DMS53 treated with DMSO at 0.1 percent for 48 hours (cell line): Measurements from ENCODE around the gene WDR72.
"Not testable (repeated sequence)": the region's sequence is repeated elsewhere in the genome, so short reads cannot be mapped to it uniquely, and the experiment has no call there.

Experiments
- DNase-seq: peaks from one replicate; lab custom pipeline; 2025; ENCODE audit not compliant: unreplicated experiment; lab: John Stamatoyannopoulos, UW

The WDR72 gene

DNA sequence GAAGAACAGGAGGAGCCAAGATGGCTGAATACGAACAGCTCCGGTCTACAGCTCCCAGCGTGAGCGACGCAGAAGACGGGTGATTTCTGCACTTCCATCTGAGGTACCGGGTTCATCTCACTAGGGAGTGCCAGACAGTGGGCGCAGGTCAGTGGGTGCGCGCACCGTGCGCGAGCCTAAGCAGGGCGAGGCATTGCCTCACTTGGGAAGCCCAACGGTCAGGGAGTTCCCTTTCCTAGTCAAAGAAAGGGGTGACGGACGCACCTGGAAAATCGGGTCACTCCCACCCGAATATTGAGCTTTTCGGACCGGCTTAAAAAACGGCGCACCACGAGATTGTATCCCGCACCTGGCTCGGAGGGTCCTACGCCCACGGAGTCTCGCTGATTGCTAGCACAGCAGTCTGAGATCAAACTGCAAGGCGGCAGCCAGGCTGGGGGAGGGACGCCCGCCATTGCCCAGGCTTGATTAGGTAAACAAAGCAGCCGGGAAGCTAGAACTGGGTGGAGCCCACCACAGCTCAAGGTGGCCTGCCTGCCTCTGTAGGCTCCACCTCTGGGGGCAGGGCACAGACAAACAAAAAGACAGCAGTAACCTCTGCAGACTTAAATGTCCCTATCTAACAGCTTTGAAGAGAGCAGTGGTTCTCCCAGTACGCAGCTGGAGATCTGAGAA lies 218.7 kb downstream of the WDR72 start:
- DNase-seq = not testable (repeated sequence)

DNA sequence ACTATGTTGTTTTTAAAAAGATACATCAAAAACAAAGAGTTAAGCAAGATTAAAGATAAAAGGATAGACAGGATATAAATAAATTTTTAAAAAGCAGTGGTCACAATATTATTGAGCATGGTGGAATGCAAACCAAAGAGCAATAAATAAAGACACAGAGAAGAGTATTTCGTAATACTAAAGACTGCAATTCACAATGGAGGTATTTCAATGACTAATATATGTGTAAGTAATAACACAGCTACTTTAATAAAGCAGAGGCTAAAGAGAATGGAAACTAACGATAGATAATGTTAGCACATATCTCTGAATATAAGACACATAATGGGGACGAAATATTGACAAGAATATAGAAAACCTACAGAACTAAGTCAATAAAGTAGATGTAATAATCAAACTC lies 219.6 kb downstream of the WDR72 start:
- no peak for DNase-seq

DNA sequence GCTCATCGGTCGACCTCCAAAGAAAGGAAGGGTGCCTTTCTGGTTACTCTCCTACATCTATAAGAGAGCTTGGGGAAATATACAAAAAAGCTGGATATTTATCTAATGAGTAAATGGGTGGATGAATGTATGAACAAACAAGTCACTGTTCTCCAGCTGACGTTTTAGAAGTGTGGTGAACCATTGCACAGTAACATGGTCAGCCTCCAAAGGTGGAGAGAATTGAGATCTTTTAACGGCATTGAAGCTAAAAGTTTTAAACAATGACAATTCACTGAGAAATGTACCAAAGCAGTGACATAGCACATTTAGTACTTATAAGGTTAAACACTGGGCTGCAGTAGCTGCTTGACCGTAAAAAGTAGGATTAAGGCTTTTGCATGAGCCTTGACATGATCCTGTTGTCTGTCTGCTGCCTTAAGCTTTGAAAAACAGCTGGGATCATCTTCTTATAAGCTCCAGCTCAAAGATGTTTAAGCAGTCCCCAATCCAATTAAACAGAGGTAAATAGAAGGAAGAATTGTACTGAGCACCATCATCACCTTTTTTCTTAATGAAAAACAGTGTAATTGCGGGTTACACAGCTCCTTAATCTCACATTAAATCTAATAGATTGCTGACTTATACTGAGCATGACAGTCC lies 222.9 kb downstream of the WDR72 start:
- no peak for DNase-seq

DNA sequence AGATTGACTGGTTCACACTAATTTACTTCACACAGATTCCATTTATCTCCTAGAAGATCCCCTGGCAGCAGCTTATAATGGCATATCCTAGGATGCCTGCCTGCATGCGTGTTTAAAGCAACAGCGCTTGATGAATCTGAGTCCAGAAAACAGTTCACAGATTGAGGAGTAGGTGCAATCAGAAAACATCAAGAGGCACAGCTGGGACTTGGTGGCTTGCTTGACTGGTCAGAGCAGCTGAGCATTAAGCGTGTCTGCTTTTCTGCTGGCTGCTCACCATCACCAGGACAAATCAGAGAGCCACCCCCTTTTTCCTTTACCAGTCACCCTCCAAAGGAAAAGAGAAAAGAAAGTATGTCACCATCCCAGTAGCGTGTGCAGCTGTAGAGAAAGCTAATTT lies 223.6 kb downstream of the WDR72 start:
- DNase-seq = no peak

DNA sequence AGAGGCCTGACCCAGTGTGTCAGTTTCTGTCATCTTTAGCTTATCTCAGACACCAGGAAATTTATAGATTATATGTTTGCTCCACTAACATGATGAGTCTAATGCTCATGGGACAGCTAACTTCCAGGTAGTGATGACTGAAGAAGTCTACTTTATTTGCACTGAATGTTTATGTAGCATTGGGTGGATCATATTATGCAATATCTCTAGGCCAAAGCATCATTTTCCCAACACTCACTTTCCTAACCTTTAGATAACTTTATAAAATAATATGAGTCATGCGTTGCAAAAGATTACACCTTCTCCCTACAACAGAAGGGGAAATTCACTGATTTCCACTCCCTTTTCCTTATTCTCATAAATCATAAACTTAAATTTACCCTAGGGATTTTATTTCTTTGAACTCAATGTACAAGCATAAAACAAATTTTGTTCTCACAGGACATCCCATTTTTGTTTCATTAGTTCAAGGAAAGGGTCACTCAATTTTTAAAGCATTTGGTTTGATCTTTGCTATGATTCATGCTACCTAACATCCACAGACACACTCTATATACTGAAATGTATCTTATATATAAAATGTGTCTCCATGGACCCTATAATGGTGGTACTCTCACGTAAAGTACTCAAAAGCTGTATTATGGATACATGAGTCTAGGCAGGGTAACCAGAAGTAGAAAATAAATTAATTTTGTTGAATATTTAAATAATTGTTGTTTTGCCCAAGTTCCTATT lies 225.2 kb downstream of the WDR72 start:
- DNase-seq = no peak

DNA sequence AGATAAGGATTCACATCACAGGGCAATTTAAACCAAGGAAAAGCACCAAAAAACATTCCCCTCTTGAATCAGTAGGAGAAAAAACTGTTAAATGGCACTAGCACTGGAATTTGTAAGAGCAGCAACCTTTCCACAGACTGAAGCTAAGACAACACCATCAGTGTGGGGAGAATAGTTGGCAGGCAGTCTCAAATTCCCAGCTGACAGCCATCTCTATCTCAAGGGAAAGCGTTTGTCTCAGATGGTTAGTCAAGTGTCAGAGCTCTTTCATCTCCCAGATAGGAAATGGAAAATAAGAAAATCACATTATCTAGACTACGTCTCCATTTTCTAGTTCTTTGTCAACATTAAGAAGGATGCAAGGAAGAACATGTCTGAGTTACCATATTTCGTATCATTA lies 228.7 kb downstream of the WDR72 start:
- no peak for DNase-seq

DNA sequence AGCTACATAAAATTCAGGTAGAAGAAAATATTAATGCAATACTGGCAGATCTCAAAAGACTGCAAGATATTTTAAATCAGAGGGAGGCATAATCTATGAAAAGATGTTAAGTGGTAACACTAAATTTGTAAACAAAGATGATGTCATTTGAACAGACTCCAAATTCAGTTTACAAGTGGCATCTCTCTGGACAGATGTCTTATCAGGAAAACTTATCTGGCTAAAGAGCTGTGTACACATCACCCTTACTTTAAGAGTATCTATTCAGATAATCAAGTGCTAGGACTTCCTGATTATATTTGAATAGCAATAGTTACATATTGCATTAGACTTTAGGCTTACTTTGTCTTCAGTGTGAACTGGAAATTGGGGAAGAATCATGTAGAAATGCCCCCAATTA lies 231.5 kb downstream of the WDR72 start:
- DNase-seq = peak; percentile 61

DNA sequence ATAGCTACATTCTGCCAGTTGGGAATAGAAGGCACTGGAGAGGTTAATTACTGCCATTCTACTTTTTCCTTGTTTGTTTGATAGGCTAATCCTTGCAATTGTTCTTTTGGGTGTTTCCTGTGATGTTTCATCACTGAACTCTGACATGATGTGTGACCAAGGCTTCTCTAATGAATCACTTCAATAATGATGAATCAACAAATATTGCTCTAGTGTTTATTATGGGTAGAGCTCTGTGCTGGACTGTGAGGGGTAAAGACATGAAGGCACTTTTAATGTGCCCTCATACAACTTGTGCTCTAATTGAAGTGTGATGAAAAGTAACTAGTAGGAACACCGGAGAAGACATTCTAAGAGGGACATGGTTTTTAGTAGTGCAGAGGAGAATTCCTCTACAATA lies 233.6 kb downstream of the WDR72 start:
- DNase-seq = peak; percentile 26

DNA sequence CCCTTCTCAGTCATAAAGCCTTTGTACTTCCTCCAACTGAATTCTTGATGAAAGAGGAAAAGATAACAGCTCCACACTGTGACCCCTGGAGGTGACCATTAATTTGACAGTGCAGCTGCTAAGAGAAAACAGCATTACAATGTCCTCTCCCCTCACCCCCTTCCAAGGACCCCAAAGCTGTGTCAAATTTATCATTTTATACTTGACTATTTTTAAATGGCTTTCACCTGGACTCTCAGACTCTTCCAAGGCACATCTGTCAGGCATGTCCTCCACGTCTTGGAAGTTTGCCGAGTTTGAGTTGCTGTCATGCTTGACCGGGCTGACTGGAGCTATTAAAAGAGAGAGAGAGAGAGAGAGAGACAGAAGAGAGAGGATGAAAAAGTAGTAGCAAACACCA lies 236.5 kb downstream of the WDR72 start:
- DNase-seq = peak; percentile 47

DNA sequence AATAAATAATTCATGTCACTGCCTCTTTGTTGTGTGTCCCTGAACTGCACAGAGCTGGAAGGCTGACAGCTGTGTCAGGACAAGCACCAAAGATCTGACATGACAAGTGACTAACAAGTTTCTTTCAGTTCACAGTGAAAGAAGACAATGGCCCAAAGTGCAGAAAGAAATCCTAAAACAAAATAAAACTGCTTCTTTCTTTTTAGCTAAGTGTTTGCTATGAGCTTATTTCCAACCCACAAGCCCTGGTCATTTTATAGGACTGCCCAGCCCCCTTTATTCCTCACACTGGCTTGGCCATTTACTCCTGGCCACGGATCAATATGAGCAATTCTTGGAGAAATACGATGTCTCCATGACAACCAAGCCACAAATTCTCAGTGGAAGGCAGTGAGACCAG lies 238.5 kb downstream of the WDR72 start:
- no peak for DNase-seq

DNA sequence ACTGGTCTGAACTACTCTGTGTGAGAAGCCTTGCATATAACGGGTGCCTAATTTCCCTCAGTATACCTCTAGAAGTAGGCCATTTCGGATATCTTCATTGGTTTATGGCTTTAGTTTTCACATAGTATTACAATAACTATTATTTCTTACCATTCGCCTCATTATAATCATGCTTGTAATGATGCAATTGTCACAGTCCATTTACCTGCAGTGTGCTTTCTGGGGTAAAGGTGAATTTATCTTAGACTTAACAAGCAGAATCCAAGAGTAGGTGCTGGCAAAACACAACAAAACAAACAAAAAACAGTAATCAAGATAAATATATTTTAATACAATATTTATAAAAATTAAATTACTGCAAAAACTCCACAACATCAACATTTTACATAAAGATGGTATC lies 246.0 kb downstream of the WDR72 start:
- no peak for DNase-seq

DNA sequence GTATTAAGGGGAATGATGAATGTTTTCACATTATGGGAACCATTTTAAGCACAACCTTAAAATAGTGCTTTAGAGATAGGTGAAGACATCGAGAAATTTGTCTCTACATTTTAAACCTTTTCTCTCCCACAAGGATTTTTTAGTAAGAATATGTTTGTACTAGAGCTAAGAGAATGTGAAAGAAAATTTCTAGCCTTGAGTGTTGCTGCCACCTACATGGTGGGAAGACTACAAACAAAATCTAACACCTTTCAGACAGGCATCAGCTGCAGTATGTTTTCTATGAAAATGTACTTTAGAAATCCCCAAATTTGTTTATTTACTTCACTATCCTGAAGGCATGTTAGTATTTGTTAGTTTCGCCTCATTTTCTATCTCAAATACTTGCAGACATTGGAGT lies 247.4 kb downstream of the WDR72 start:
- DNase-seq = peak; percentile 38

DNA sequence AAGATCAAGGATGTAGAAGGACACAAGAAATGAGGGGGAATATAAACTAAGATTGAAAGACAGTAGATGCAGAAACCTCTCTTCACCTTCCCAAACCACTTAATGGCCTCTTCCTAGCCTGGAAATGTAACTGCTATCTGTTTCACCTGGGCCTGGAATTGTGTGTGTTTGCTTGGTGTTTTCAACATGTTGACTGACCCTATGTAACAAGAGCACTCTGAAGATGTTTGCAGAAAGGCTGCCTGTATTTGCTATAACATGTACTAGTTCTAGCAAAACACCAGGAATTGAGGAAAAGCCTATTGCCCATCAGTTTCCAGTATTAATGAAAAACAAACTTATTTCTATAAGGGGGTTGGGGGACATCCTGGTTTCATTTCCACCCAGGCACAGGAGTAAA lies 248.3 kb downstream of the WDR72 start:
- peak; percentile 59 for DNase-seq

DNA sequence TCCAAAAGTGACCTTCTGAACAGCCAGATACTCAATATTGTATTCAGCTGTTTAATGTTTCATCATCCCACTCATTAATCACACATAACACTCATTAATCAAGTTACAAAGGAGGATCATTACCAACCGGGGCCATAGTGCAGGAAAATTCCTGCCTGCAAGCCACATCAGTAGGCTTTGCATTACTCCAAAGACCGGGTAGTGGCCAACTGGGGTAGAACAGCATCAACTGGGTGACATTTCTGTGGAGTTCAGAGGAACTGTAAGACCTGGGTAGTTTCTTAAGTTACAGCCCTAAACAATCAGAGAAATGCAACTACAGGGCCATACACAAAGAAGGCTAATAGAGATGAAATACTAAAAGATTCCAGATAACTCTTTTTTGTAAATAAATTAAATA lies 253.1 kb downstream of the WDR72 start:
- no peak for DNase-seq

DNA sequence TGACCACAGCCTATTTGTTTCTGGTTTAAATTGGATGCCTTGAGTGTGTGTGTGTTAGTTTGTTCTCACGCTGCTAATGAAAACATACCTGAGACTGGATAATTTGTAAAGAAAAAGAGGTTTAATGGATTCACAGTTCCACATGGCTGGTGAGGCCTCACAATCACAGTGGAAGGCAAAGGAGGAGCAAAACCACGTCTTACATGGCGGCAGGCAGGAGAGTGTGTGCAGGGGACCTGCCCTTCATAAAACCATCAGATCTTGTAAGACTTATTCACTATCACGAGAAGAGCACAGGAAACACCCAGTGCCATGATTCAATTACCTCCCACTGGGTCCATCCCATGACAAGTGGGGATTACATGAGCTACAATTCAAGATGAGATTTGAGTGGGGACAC lies 260.5 kb downstream of the WDR72 start:
- no peak for DNase-seq

DNA sequence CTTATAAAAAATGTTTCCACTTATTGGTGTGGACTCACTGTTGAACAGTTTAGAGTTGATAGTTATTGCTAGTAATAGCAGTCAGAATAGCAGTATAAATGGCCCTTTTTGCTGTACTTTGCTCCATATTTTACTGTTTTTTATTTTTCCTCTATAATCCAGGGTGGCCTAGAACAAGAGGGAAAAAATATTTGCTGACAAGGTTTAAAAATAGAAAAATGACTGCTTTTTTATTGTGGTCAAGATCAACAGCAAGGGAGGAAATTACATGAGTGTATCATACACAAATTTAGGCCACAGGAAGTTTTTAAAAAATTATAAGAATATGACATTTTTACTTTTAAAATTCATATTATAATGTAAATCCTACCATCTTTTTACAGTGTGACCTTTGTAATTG lies 269.1 kb downstream of the WDR72 start:
- DNase-seq = no peak

DNA sequence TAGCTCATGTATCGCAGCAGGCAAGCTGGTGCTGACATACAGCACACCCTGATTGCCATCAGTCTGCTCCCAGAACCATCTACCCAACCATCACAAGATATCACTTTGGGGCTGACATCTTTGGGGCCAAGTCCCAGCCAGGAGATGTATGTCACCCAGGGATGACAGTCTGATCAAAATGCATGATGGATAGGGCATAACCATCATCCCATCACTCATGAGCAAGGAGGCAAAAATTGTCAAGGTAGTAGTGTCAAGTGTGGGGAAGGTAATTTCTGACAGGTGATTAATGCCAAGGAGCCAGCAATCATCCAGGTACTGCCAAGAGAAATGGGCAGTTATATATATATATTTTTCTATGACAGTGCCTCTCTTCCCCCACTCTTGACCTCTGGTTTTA lies 277.4 kb downstream of the WDR72 start:
- DNase-seq = no peak

DNA sequence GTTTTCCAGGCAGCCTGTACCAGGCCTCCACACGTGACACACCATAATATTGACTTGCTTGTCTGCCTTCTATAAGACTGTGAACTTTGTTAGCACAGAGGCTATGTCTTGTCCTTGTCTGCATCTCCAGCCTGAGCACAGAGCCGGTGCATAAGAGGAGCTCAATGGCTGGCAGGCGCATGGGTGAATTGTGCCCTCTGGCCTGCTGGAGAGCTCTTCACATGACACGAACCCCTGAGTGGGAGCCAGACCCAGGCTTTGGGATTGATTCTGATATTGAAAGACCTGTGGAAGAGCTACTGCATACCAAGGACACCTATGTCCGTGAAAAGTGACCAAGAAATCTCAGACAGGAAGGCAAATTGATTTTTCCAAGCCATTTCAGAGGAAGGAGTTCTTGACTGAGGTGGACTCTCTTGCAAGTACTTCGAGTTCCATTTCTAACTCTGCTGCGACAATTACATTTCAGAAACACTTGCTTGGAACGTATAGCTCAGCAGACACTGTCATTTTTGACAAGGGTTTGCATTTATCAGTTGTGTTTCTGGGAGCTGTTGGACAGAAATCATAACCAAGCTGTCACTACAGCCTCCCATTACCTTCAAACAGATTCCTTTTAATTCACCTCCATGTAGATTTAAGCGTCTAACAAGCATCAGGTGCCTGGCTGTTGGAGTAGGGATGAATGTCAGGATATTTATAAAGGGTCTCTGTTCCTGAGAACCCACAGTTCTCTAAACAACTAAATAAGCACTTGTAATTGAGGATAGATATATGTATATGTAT lies 281.3 kb downstream of the WDR72 start:
- no peak for DNase-seq

DNA sequence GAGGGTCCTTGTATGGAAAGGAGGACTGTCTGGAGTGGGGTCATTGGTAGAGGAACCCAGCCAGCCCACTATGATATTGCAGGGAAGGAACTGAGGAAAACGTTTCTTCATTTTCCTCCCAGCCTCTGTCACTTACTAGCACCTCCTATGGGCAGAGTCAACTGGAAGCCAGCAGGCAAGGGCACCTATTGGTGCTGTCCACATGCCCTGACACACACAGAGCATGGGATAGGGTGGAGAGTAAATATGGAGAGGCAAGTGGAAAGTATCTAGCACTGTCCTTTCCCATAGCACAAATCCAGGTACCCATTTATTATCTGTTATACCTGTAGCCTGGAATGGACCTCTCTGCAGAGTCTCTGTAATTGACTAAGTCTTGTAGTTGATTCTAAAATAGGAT lies 285.6 kb downstream of the WDR72 start:
- DNase-seq = no peak

DNA sequence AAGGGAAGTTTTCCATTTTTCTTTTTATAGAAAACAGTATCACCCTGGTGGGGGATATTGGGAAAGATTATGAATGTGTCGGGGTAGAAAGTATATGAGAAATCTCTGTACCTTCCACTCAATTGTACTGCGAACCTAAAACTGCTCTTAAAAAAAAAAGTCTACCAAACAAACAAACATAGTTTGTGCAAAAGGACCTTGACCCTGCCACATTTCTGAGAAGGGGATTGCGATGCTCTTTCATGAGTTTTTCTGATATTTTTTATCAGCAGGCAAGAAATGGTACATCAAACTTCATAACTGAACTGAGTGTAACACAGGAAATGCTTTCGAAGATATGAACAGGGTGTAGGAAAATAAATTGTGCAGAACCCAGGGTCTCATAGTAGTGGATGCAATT lies 286.0 kb downstream of the WDR72 start:
- DNase-seq = no peak

DNA sequence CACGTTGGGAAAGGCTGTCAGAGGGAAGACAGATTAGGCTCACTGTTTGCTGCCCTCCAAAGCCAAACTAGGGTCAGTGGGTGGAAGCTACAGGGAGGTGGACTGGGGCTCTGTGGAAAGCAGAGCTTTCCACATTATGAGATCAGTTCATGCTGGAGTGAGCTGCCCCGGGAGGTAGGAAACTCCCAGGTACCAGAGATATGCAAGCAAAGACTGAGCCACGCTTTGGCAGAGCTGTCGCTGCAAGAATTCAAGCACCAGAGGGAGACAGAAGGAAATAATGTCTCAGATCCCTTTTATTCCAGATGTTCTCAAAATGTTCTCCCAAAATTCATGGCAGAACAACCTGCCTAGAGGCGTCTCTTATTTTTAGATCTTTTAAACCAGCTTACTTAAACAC lies 286.6 kb downstream of the WDR72 start:
- no peak for DNase-seq

DNA sequence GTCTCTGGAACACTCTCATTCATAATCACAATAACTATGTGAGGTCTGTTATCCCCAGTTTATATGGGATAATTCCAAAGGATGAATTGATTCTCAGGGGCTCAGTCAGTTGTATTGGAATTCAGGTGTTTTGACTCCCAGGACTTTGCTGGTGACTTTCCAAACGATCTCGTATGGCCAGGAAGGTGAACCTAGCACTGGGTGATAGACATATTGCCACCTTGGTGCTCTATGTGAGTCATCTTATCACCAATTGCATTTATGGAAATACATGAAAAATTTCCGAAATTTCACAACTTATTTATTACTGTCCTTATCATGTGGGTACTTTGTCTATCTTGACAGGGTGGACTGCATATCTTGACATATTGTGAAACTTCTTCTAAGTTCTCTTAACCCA lies 287.3 kb downstream of the WDR72 start:
- DNase-seq = no peak
